ENCODE measurements around the gene MALSU1. TPM values are rescaled to one million over a fixed set of nuclear protein-coding genes. Genes with fewer than 3 reads are reported as not detected.

MALSU1 gene
- total and polyA plus RNA-seq, 2 of the 13 experiments (the other 11 are each of a cell fraction or from before 2014, with no cell fraction given) = 72.0 to 141 TPM

GRCh38 chr7:23358152-23358674 is 59.1 kb downstream of the MALSU1 start (continued):
- TF ChIP-seq ARID4A (CRISPR knock-in tag; IDR thresholded peaks at IDR 0.05; ENCODE audit: borderline replicate concordance) (no peak), ZNF276 (CRISPR knock-in tag; IDR thresholded peaks at IDR 0.05; ENCODE audit: low read depth) (no peak), NFE2L2 (IDR thresholded peaks at IDR 0.05; ENCODE audit: low read length) (no peak), TAF15 (IDR thresholded peaks at IDR 0.05; ENCODE audit: low read depth, low read length, poor library complexity, severe bottlenecking) (no peak), CTCF (CRISPR knock-in tag; IDR thresholded peaks at IDR 0.05) (no peak), ZNF468 (CRISPR knock-in tag; IDR thresholded peaks at IDR 0.05) (no peak), ZFP41 (CRISPR knock-in tag; IDR thresholded peaks at IDR 0.05; ENCODE audit: borderline replicate concordance) (no peak), MLXIP (CRISPR knock-in tag; IDR thresholded peaks at IDR 0.05; ENCODE audit: borderline replicate concordance) (no peak), ZNF432 (CRISPR knock-in tag; IDR thresholded peaks at IDR 0.05; ENCODE audit: borderline replicate concordance) (no peak), RARG (CRISPR knock-in tag; IDR thresholded peaks at IDR 0.05; ENCODE audit: low read depth) (no peak), ZNF567 (CRISPR knock-in tag; IDR thresholded peaks at IDR 0.05; ENCODE audit: borderline replicate concordance) (no peak), PAF1 (CRISPR knock-in tag; IDR thresholded peaks at IDR 0.05) (no peak), KDM5A (IDR thresholded peaks at IDR 0.05; ENCODE audit: borderline replicate concordance, low read length) (no peak), ATF6 (CRISPR knock-in tag; conservative IDR thresholded peaks at IDR 0.05) (no peak), FOXK2 (IDR thresholded peaks at IDR 0.05) (no peak), ZKSCAN5 (CRISPR knock-in tag; IDR thresholded peaks at IDR 0.05) (no peak)
